ENCODE results near the gene SNRNP25.
"Not testable (repeated sequence)": the region's sequence is repeated elsewhere in the genome, so short reads cannot be mapped to it uniquely, and the experiment has no call there.

GRCh38 chr16:30627-31026 lies 23.0 kb upstream of the SNRNP25 start:
- not testable (repeated sequence) for TF ChIP-seq CTCF (IDR thresholded peaks at IDR 0.05; ENCODE audit: low read depth, low read length, missing input control); SP1 (IDR thresholded peaks at IDR 0.05); ATF3 (IDR thresholded peaks at IDR 0.05); RXRA (IDR thresholded peaks at IDR 0.05); JUND (IDR thresholded peaks at IDR 0.05); MAX (IDR thresholded peaks at IDR 0.05)

Measured in liver (tissue), 3 donors.